ENCODE results near the gene MRPS9.

The MRPS9 gene

GRCh38 chr2:105037572-105038382 lies at the start of gene MRPS9:
MRPS9 (plus strand) TSS chr2:105038069; CDS start chr2:105038093, 24 bp downstream.
- peak; percentile 98 for DNase-seq (ENCODE audit: low spot score)

GRCh38 chr2:105005181-105005951 lies 32.5 kb upstream of the MRPS9 start:
- no peak for DNase-seq (ENCODE audit: low spot score)

GRCh38 chr2:105007367-105007766 lies 30.5 kb upstream of the MRPS9 start:
- DNase-seq (ENCODE audit: low spot score), result no peak

GRCh38 chr2:105032476-105032875 lies 5.4 kb upstream of the MRPS9 start:
- no peak for DNase-seq (ENCODE audit: low spot score)

DNA sequence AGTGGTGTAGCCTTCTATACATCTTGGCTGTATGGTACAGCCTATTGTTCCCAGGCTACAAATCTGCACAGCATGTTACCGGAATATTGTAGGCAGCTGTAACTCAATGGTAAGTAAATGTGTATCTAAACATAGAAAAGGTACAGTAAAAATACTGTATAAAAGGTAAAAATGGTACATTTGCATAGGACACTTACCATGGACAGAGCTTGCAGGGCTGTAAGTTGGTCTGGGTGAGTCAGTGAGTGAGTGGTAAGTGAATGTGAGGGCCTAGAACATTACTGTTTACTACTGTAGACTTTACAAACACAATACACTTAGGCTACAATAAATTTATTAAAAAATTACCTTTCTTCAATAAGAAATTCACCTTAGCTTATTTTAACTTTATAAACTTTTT lies 3.7 kb upstream of the MRPS9 start:
- no peak for DNase-seq (ENCODE audit: low spot score)

- DNase-seq (ENCODE audit: low spot score), result peak; percentile 24
Observed at GRCh38 chr2:105038383-105039061, 653 bp downstream of the MRPS9 start.

DNA sequence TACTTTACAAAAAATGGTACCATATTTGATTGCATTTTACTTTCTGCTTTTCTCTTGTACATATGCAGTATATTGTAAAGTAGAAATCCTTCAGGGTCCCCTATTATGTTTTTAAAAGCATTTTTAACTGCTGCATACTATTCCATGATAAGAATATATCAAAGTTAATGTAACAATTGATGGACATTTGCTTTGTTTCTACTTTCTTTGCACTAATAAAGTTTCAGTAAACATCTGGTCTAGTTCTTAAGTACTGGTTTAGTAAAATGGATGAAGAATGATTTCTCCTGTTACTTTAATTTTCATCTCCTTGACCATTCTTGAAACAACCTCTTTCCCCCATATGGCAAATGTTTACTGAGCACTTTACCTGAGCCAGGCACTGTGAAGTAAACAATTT lies 1.7 kb downstream of the MRPS9 start:
- DNase-seq (ENCODE audit: low spot score), result no peak

DNA sequence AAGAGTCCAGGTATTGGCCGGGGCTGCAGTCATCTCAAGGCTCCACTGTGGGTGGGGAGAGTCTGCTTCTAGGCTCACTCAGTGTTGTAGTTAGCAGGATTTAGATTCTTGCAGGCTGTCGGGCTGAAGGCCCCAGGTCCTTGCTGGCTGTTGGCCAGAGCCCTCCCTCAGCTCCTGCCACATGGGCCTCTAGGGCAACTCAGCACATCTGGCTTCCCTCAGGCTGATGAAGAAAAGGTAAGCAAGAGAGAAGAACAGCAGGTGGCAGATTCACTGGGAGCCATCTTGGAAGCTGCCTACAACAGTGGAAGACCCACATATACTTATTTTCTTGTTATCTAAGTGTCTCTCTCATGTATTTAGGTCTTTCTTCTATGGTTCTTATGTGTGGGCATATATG lies 4.3 kb downstream of the MRPS9 start:
- DNase-seq (ENCODE audit: low spot score), result no peak

DNA sequence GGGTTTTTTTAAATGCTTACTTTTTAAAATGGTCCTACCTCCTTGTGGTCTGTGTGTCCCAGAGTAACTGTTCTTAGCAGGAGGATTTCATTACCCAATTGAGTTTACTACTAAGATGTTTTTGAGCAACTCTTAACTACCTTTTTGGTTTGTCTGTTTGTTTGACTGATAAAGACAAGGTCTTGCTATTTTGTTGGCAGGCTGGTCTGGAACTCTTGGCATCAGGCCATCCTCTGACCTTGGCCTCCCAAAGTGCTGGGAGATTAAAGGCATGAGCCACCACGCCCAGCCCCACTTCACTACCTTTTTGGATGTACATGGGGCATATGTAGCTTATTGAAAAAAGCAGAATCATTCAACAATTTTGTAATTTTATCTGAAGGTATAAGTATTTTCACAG lies 14.9 kb downstream of the MRPS9 start:
- DNase-seq (ENCODE audit: low spot score), result peak; percentile 14

DNA sequence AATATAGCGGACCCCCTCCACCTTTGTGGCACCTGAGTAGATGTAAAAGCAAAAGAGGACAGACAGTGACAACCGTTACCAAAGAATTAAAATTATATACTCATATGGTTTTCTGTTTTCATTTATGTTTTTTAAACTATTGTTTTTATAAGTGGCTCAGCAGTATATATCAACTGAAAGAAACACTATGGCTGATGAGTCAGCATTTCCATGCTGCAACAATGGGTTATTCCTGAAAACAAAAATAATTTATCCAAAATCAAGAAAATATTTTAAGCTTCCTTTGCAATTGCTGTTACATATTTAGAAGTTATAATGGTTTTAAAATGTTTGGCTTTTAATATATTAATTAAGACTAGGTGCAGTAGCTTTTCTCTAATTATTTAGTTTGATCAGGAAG lies 17.7 kb downstream of the MRPS9 start:
- no peak for DNase-seq (ENCODE audit: low spot score)

DNA sequence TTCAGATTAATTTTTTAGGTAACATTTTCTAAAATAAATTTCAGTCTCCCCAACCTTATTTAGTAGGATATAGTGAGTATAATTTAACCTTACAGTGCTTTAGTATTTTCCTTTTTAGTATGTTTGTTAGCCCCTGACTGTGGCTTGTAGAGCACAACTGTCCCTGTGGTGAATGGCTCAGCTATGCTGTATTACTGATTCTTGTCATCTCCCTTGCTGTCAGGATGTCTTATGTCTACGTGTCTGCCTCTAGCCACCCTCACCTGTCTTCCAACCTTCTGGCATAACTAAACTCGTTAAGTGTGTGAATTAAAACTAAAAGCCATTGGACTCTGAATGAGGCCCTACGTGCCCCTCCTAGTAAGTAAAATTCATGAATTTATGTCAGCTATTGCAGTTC lies 18.4 kb downstream of the MRPS9 start:
- DNase-seq (ENCODE audit: low spot score), result no peak

GRCh38 chr2:105057005-105057404 lies 19.1 kb downstream of the MRPS9 start:
- DNase-seq (ENCODE audit: low spot score), result no peak

- DNase-seq (ENCODE audit: low spot score), result no peak
Observed at GRCh38 chr2:105061560-105061959, 23.7 kb downstream of the MRPS9 start.

DNA sequence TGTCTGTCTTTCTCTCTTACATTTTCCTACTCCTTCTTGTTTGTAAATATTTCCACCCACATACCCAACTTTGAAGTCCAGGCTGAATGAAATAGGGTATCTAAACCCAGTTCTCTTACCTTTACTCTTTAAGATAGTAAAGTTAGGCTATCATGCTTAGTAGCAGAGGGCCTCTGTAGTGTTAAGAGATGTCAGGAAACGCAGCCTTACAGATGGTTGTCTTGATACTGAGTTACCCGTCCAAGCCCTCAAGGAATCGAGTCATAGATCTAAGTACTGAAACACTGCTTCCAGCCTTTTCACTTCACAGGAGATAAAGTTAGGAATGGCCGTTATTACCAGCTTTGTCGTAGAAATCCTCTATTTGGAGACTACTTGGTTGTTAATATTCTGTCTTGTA lies 24.3 kb downstream of the MRPS9 start:
- no peak for DNase-seq (ENCODE audit: low spot score)

DNA sequence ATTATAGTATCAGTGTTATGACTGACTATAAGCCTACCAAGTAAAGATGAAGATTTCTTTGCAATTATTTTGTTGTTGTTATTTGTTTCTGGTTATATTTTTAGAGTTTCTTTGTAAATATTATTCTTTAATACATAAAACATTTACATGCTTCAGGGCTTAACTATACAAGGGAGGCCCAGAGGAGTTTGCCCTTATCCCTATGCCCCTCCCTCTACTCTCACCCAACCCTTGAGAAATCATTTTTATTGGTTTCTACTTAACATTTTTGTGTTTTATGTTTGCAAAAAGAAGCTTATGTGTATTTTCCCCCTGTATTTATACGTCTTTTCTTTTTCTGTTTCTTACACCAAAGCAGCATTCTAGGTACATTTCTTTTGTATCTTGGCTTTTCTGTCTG lies 30.5 kb downstream of the MRPS9 start:
- no peak for DNase-seq (ENCODE audit: low spot score)

- DNase-seq (ENCODE audit: low spot score), result no peak
Observed at GRCh38 chr2:105068875-105069274, 31.0 kb downstream of the MRPS9 start.

- DNase-seq (ENCODE audit: low spot score), result no peak
Observed at GRCh38 chr2:105070010-105070865, 32.4 kb downstream of the MRPS9 start.

GRCh38 chr2:105071379-105071778 lies 33.5 kb downstream of the MRPS9 start:
- no peak for DNase-seq (ENCODE audit: low spot score)

- no peak for DNase-seq (ENCODE audit: low spot score)
Observed at GRCh38 chr2:105072039-105072438, 34.2 kb downstream of the MRPS9 start.

DNA sequence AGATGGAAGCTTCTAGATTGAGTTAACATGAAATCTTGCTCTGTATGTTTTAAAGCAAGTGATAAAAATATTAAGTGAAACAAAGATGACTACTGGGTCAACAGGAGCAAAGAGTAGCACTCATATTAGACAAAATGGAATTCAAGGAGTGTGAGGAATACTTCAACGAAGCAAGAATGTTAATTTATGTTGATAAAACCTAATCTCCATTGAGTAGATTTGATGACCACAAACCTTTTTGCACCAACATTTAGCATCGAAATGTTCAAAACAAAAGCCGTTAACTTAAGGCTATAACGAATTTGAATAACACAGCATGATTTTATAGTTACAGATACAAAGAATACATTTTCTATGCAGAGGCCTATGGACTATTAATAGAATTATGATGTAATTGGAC lies 35.7 kb downstream of the MRPS9 start:
- no peak for DNase-seq (ENCODE audit: low spot score)

DNA sequence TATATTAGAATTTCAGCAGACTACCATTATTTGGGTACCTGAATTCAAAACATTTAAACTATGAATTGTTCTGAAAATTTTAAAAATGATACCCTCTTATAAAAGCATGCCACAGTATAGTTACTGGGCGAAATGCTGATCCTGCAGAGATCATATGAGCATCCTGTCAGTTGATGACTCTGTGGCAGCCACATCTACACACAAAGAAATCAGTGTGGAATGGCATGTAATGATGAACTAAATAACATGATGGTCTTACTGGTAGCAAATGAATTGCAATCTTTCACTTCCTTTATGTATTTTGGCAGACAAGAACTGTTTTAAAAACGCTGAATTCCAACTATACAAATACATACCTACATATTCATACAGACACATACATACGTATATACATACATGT lies 38.3 kb downstream of the MRPS9 start:
- DNase-seq (ENCODE audit: low spot score), result no peak

Data from cerebellar cortex (tissue), 1 donor.